Right atrium auricular region (tissue), 2 donors: ENCODE data around the gene CC2D1B. TPM values are rescaled to one million over a fixed set of nuclear protein-coding genes. Genes with fewer than 3 reads are reported as not detected.

Source experiments
- DNase-seq: peaks from one replicate; pipeline ENCODE4 v3.0.0-alpha.2; 2019; ENCODE audit warnings: low spot score
- H3K27ac ChIP-seq, 2 donors: fragments of 200-600 bp; sonication (generic); 1 replicate in 1 of 2; 2 replicates in 1 of 2; pipeline ENCODE4 v1.5.1; 2016 to 2019
- H3K27me3 ChIP-seq, 2 donors: fragments of 200-600 bp; sonication (generic); one replicate each; pipeline versions ENCODE4 v1.5.1 to v1.6.0; 2017 to 2019
- H3K36me3 ChIP-seq: fragments of 200-600 bp; sonication (generic); one replicate; pipeline ENCODE4 v1.5.1; 2016
- H3K4me1 ChIP-seq, 2 donors: fragments of 200-600 bp; sonication (generic); one replicate each; pipeline versions ENCODE4 v1.5.1 to v1.6.0; 2017 to 2019
- H3K4me3 ChIP-seq, 2 donors: fragments of 200-600 bp; sonication (generic); 1 replicate in 1 of 2; 2 replicates in 1 of 2; pipeline ENCODE4 v1.5.1; 2017 to 2019; ENCODE audit warnings: mild to moderate bottlenecking in 1 of 2, moderate library complexity in 1 of 2
- H3K9me3 ChIP-seq, 2 donors: fragments of 200-600 bp; sonication (generic); one replicate each; pipeline ENCODE4 v1.5.1; 2019
- CTCF ChIP-seq, 2 donors: fragments of 200-600 bp; sonication (generic); IDR thresholded peaks; one replicate each; pipeline ENCODE4 v1.5.1; 2019; ENCODE audit warnings: antibody characterized with exemption in 2 of 2
- total RNA-seq, 2 donors: library from RNA; depleted of rRNA; stranded (reverse); fragments of >200 nt; gene quantifications; one replicate each; pipeline ENCODE4 v1.1.0, GENCODE V29; 2016

CC2D1B gene
- total RNA-seq, 2 donors from 2014 or later = 11.0 to 20.6 TPM

GRCh38 chr1:52332411-52332810 is 33.6 kb downstream of the CC2D1B start:
- no peak overlapping the region for H3K27ac ChIP-seq
- no peaks in the 10 kb centered on the region for H3K36me3 ChIP-seq
- TF ChIP-seq CTCF (IDR thresholded peaks at IDR 0.05) = no peak
- H3K4me1 ChIP-seq = no peaks in the 10 kb centered on the region
- no peak for DNase-seq
- no peaks in the 10 kb centered on the region for H3K27me3 ChIP-seq
- H3K4me3 ChIP-seq = no peak overlapping the region
- no peaks in the 10 kb centered on the region for H3K9me3 ChIP-seq

- Histone ChIP-seq H3K27me3 (no peaks in the 10 kb centered on the region), H3K4me1 (no peaks in the 10 kb centered on the region), H3K4me3 (no peak overlapping the region), H3K27ac (no peak overlapping the region), H3K36me3 (no peaks in the 10 kb centered on the region), H3K9me3 (no peaks in the 10 kb centered on the region)
- no peak for DNase-seq
- TF ChIP-seq CTCF (IDR thresholded peaks at IDR 0.05) = no peak
Measured at GRCh38 chr1:52328615-52329014, 37.4 kb downstream of the CC2D1B start.

GRCh38 chr1:52325786-52326185 is 40.2 kb downstream of the CC2D1B start:
- TF ChIP-seq CTCF (IDR thresholded peaks at IDR 0.05) = no peak
- no peak for DNase-seq
- Histone ChIP-seq H3K36me3 (no peaks in the 10 kb centered on the region), H3K9me3 (no peaks in the 10 kb centered on the region), H3K27ac (no peak overlapping the region), H3K4me3 (no peak overlapping the region), H3K4me1 (no peaks in the 10 kb centered on the region), H3K27me3 (no peaks in the 10 kb centered on the region)

GRCh38 chr1:52323731-52324130 is 42.3 kb downstream of the CC2D1B start:
- Histone ChIP-seq H3K4me1 (no peaks in the 10 kb centered on the region), H3K27me3 (no peaks in the 10 kb centered on the region), H3K27ac (no peak overlapping the region), H3K9me3 (no peaks in the 10 kb centered on the region), H3K4me3 (no peak overlapping the region), H3K36me3 (no peaks in the 10 kb centered on the region)
- DNase-seq = no peak
- TF ChIP-seq CTCF (IDR thresholded peaks at IDR 0.05) = no peak

GRCh38 chr1:52321061-52321460 is 44.9 kb downstream of the CC2D1B start:
- no peak for DNase-seq
- TF ChIP-seq CTCF (IDR thresholded peaks at IDR 0.05) = no peak
- no peaks in the 10 kb centered on the region for H3K36me3 ChIP-seq
- H3K4me1 ChIP-seq = no peaks in the 10 kb centered on the region
- H3K27me3 ChIP-seq = no peaks in the 10 kb centered on the region
- no peaks in the 10 kb centered on the region for H3K9me3 ChIP-seq
- no peak overlapping the region for H3K4me3 ChIP-seq
- H3K27ac ChIP-seq = no peak overlapping the region

GRCh38 chr1:52306227-52307006 is 59.6 kb downstream of the CC2D1B start:
- Histone ChIP-seq H3K9me3 (no peaks in the 10 kb centered on the region), H3K4me3 (no peak overlapping the region), H3K36me3 (no peaks in the 10 kb centered on the region), H3K27ac (no peak overlapping the region), H3K27me3 (no peaks in the 10 kb centered on the region), H3K4me1 (no peaks in the 10 kb centered on the region)
- TF ChIP-seq CTCF (IDR thresholded peaks at IDR 0.05) = no peak
- DNase-seq = no peak
